ENCODE results near the gene CCDC28B. TPM values are rescaled to one million over a fixed set of nuclear protein-coding genes. Genes with fewer than 3 reads are reported as not detected.
A peak's percentile ranks its signal among the peaks of the same experiment; 100 is the strongest.

CCDC28B gene
- total and polyA plus RNA-seq, 2 of the 13 experiments (the other 11 are each of a cell fraction or from before 2014, with no cell fraction given) = 2.6 to 3.5 TPM

DNA sequence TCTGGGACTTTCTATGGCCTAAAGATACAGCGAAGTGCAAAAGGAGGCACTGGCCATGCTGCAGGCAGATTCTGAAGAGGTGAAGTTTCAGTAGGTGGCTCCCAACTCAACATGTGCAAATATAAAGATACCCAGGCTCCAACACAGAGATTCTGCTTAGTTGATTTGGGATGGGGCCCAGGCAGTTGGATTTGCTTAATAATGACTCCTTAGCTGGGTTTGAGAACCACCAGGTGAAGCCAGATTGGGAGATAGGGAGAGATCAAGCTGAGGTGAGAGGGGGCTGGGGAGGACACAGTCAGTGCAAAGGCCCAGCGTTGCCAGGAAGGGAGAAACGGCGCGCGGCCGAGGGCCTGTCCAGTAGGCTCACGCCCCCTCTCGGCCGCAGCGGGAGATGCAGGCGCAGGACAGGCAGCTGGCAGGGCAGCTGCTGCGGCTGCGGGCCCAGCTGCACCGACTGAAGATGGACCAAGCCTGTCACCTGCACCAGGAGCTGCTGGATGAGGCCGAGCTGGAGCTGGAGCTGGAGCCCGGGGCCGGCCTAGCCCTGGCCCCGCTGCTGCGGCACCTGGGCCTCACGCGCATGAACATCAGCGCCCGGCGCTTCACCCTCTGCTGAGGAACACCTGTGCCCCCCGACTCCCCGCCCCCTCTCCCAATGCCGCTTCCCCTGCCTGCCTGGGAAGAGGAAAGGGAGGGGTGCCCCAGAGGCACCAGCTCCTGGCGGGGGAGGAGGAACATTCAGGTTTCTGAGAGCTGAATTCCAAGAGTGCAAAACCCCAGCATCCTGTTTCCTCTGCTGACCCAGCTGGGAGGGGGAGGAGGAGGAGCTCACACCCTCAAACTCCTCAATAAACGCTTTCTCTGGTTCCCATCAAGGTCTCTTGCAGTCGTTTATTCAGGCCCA is 47.8 kb downstream of the CCDC28B start (continued):
- TF ChIP-seq MTERF4 (CRISPR knock-in tag; IDR thresholded peaks at IDR 0.05) (peak; percentile 54; the same call in 1 of the 2 replicates), SNAI1 (CRISPR knock-in tag; IDR thresholded peaks at IDR 0.05; ENCODE audit: borderline replicate concordance) (no peak), KDM6A (CRISPR knock-in tag; IDR thresholded peaks at IDR 0.05; ENCODE audit: low read depth) (no peak), SP4 (CRISPR knock-in tag; IDR thresholded peaks at IDR 0.05) (no peak), PAX8 (CRISPR knock-in tag; IDR thresholded peaks at IDR 0.05; ENCODE audit: borderline replicate concordance) (no peak), ZNF775 (CRISPR knock-in tag; IDR thresholded peaks at IDR 0.05; ENCODE audit: borderline replicate concordance) (no peak), TFAP4 (IDR thresholded peaks at IDR 0.05; ENCODE audit: borderline replicate concordance, low read depth) (peak; percentile 73; the same call in 1 of the 2 replicates), CTCF (CRISPR knock-in tag; IDR thresholded peaks at IDR 0.05) (peak; percentile 98), FOSL2 (CRISPR knock-in tag; IDR thresholded peaks at IDR 0.05) (peak; percentile 40; the same call in 1 of the 2 replicates), YY1 (IDR thresholded peaks at IDR 0.05; ENCODE audit: insufficient read depth, insufficient replicate concordance, low read depth, low read length) (peak; percentile 49), ZNF20 (CRISPR knock-in tag; IDR thresholded peaks at IDR 0.05) (no peak), HINFP (CRISPR knock-in tag; IDR thresholded peaks at IDR 0.05; ENCODE audit: low read depth) (no peak), SSRP1 (CRISPR knock-in tag; IDR thresholded peaks at IDR 0.05) (no peak), CHCHD3 (CRISPR knock-in tag; IDR thresholded peaks at IDR 0.05) (0 out of 2 replicates have a peak, but pooled peaks have one; percentile 35), GATAD1 (CRISPR knock-in tag; IDR thresholded peaks at IDR 0.05) (peak; percentile 27; the same call in 1 of the 2 replicates), ZSCAN21 (CRISPR knock-in tag; IDR thresholded peaks at IDR 0.05; ENCODE audit: borderline replicate concordance) (peak; percentile 63; the same call in 1 of the 2 replicates), ZNF879 (CRISPR knock-in tag; IDR thresholded peaks at IDR 0.05) (no peak)
- TF ChIP-seq, protein P1, sequence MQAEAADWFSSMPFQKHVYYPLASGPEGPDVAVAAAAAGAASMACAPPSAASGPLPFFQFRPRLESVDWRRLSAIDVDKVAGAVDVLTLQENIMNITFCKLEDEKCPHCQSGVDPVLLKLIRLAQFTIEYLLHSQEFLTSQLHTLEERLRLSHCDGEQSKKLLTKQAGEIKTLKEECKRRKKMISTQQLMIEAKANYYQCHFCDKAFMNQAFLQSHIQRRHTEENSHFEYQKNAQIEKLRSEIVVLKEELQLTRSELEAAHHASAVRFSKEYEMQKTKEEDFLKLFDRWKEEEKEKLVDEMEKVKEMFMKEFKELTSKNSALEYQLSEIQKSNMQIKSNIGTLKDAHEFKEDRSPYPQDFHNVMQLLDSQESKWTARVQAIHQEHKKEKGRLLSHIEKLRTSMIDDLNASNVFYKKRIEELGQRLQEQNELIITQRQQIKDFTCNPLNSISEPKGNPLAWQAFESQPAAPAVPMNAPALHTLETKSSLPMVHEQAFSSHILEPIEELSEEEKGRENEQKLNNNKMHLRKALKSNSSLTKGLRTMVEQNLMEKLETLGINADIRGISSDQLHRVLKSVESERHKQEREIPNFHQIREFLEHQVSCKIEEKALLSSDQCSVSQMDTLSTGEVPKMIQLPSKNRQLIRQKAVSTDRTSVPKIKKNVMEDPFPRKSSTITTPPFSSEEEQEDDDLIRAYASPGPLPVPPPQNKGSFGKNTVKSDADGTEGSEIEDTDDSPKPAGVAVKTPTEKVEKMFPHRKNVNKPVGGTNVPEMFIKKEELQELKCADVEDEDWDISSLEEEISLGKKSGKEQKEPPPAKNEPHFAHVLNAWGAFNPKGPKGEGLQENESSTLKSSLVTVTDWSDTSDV (CRISPR knock-in tag; IDR thresholded peaks at IDR 0.05) = no peak
- TF ChIP-seq, protein P2, sequence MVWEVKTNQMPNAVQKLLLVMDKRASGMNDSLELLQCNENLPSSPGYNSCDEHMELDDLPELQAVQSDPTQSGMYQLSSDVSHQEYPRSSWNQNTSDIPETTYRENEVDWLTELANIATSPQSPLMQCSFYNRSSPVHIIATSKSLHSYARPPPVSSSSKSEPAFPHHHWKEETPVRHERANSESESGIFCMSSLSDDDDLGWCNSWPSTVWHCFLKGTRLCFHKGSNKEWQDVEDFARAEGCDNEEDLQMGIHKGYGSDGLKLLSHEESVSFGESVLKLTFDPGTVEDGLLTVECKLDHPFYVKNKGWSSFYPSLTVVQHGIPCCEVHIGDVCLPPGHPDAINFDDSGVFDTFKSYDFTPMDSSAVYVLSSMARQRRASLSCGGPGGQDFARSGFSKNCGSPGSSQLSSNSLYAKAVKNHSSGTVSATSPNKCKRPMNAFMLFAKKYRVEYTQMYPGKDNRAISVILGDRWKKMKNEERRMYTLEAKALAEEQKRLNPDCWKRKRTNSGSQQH (CRISPR knock-in tag; IDR thresholded peaks at IDR 0.05; ENCODE audit: low read depth) = peak; percentile 80; the same call in 1 of the 2 replicates
